Thyroid gland (tissue), 4 donors: ENCODE data around the gene SHISA8.

Experiments
- CTCF ChIP-seq, 6 experiments: fragments of 200-600 bp in 3 of 6; fragments of 450-650 bp in 3 of 6; sonication (generic) in 3 of 6; IDR thresholded peaks; one replicate each; pipeline ENCODE4 v1.5.1; 2016 to 2019; ENCODE audit warnings: antibody characterized with exemption in 6 of 6, mild to moderate bottlenecking in 2 of 6, inconsistent platforms in 1 of 6, moderate library complexity in 1 of 6
- POLR2A ChIP-seq, 2 donors: fragments of 450-650 bp; IDR thresholded peaks; one replicate each; pipeline ENCODE4 v1.6.1; 2017; ENCODE audit warnings: antibody characterized with exemption in 2 of 2, mild to moderate bottlenecking in 2 of 2, moderate library complexity in 1 of 2

- TF ChIP-seq CTCF (IDR thresholded peaks at IDR 0.05): no peak
- TF ChIP-seq POLR2A (IDR thresholded peaks at IDR 0.05): no peak
These were observed 2.4 kb downstream of the SHISA8 start for GRCh38 chr22:41912338-41913039.
